GM12801 (cell line): ENCODE measurements around the gene RHOC.

Experiments
- CTCF ChIP-seq: IDR thresholded peaks from one replicate; pipeline ENCODE4 v1.5.1; 2011; ENCODE audit warnings: control low read depth; ENCODE audit not compliant: insufficient read length; ENCODE audit errors: extremely low read depth

RHOC gene

GRCh38 chr1:112731451-112731850, 24.5 kb upstream of the RHOC start:
- no peak for TF ChIP-seq CTCF

- TF ChIP-seq CTCF: no peak
Measured at GRCh38 chr1:112729909-112730308, 23.0 kb upstream of the RHOC start.

DNA sequence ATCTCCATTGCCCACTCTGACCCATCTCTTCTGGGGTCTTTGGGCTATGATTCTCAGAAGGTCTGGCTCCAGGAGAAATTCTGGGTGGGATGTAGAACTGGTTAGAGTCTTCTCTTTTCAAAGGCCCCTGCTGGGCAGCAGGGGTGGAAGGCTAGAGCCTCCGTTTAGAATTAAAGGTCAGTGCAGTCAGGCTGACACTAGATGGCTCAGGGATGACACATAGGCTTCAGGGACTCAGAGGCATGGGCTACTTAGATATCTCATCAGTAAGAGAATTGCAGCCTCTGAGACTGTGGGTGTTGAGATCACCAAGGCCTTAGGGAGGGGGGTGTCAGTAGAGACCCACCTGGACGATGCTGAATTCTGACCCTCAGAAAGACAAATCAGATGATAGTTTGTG, 20.8 kb upstream of the RHOC start:
- no peak for TF ChIP-seq CTCF

DNA sequence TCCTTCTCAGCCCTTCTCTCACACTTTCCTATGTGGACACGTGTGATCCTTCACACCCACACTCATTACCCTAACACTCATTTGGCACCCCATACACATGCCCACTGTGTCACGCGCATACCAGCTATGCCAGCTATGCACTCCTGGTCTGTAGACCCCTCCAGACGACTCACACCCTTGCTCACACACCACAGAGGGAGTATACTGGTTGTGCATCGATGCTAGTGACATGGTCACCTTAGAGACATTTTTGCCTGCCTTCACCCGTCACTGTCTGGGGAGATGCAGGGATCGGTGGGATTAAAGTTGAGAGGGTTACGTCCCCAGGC, 16.5 kb upstream of the RHOC start:
- no peak for TF ChIP-seq CTCF

- TF ChIP-seq CTCF: no peak
Measured at GRCh38 chr1:112722601-112723510, 15.9 kb upstream of the RHOC start.

DNA sequence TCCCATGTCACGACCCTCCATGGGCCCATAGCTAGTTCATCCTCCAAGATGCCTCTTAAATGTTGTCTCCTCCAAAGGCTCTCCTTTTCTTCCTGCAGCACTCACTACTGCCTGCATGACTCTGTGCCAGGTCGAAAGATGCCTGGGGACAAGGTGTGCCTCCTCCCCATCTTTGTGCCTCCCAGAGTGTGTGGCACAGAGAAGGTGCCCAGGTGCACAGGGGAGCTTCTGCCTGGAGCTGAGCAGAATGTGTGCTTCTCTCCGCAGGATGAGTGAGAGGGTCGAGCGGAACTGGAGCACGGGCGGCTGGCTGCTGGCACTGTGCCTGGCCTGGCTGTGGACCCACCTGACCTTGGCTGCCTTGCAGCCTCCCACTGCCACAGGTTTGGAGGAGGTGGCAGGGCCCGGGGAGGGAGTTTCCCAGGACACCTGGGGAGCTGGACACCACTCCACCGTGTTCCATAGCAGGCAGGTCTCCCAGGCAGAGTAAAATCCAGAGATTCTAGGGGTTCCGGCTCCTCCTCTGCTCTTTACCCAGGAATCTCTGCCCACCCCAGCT, 15.1 kb upstream of the RHOC start:
- no peak for TF ChIP-seq CTCF

- TF ChIP-seq CTCF: no peak
Measured at GRCh38 chr1:112720800-112721199, 13.9 kb upstream of the RHOC start.
